Gastroesophageal sphincter (tissue), 4 donors: Measurements from ENCODE around the gene HSBP1L1. TPM values are rescaled to one million over a fixed set of nuclear protein-coding genes. Genes with fewer than 3 reads are reported as not detected.

Experiments
- ATAC-seq: fragments of 150-250 bp; one replicate; pipeline ENCODE4 v1.9.1; 2016; ENCODE audit warnings: mild to moderate bottlenecking, moderate library complexity
- H3K27ac ChIP-seq, 4 donors: fragments of 200-600 bp; sonication (generic) in 3 of 4; 1 replicate in 3 of 4; 2 replicates in 1 of 4; pipeline ENCODE4 v1.5.1; 2016 to 2019
- H3K27me3 ChIP-seq: fragments of 200-600 bp; sonication (generic); one replicate; pipeline ENCODE4 v1.5.1; 2019
- H3K36me3 ChIP-seq, 2 donors: fragments of 200-600 bp; sonication (generic); one replicate each; pipeline ENCODE4 v1.5.1; 2019; ENCODE audit warnings: control low read depth in 1 of 2
- H3K4me1 ChIP-seq, 3 donors: fragments of 200-600 bp; sonication (generic); 1 replicate in 2 of 3; 2 replicates in 1 of 3; pipeline ENCODE4 v1.5.1; 2016 to 2019; ENCODE audit warnings: control low read depth in 2 of 3
- H3K4me3 ChIP-seq, 2 donors: fragments of 200-600 bp; sonication (generic); one replicate each; pipeline ENCODE4 v1.5.1; 2019; ENCODE audit warnings: mild to moderate bottlenecking in 1 of 2, moderate library complexity in 1 of 2
- H3K9me3 ChIP-seq, 3 donors: fragments of 200-600 bp; sonication (generic); one replicate each; pipeline ENCODE4 v1.5.1; 2017 to 2019; ENCODE audit warnings: control low read depth in 2 of 3
- EP300 ChIP-seq: sonication (generic); formaldehyde crosslinking; IDR thresholded peaks from one replicate; pipeline ENCODE4 v1.6.1; 2017; ENCODE audit warnings: antibody characterized with exemption, mild to moderate bottlenecking
- POLR2A ChIP-seq, 2 donors: fragments of 450-650 bp; IDR thresholded peaks; one replicate each; pipeline ENCODE4 v1.6.1; 2017; ENCODE audit warnings: antibody characterized with exemption in 2 of 2, mild to moderate bottlenecking in 2 of 2, moderate library complexity in 1 of 2
- POLR2AphosphoS5 ChIP-seq: sonication (generic); formaldehyde crosslinking; IDR thresholded peaks from one replicate; pipeline ENCODE4 v1.6.1; 2017; ENCODE audit warnings: antibody characterized with exemption
- WGBS, 2 donors: methylation state at CpG; one replicate each; pipeline ENCODE4 v1.1.5; 2018; ENCODE audit warnings: low coverage in 1 of 2; 5-methylcytosine and 5-hydroxymethylcytosine counted together
- total RNA-seq, 4 donors: library from RNA; depleted of rRNA; stranded (reverse); fragments of >200 nt; gene quantifications; one replicate each; pipeline ENCODE4 v1.1.0, GENCODE V29; 2016
- TF ChIP-seq, protein P1 (sequence below), 4 experiments: fragments of 200-600 bp in 2 of 4; fragments of 450-650 bp in 2 of 4; sonication (generic) in 1 of 4; IDR thresholded peaks; one replicate each; pipeline ENCODE4 v1.5.1; 2017 to 2019; ENCODE audit warnings: antibody characterized with exemption in 4 of 4, mild to moderate bottlenecking in 2 of 4, moderate library complexity in 2 of 4

HSBP1L1 gene
- total RNA-seq, 4 donors from 2014 or later: 3.2 to 23.8 (median 12.4) TPM

DNA sequence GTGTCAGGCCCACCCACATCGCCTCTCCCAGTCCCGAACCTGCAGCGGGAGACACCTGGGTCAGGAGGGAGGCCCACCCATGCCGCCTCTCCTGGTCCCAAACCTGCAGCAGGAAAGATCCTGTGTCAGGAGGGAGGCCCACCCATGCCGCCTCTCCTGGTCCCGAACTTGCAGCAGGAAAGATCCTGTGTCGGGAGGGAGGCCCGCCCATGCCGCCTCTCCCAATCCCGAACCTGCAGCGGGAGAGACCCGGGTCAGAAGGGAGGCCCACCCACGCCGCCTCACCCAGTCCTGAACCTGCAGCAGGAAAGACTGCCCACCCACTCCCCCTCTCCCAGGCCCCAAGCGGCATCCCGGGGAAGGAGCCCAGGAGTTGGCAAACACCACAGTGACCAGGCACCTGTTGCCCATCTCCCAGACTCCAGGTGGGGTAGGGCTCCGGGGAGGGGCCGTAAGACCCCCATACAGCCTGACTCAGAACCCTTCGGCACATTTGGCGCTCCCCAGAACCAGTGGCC is 20.8 kb upstream of the HSBP1L1 start:
- H3K4me1 ChIP-seq: peaks cover 0 to 56% (median 15%) of the 10 kb centered on the region in 3 donors
- no peak overlapping the region for H3K4me3 ChIP-seq
- no peaks in the 10 kb centered on the region for H3K27me3 ChIP-seq
- H3K9me3 ChIP-seq: no peaks in the 10 kb centered on the region
- peak overlapping the region in 1 of 4 donors; percentile 10 for H3K27ac ChIP-seq
- WGBS, 2 donors: no CpG with 5 or more reads among the region's 20 CpGs
- H3K36me3 ChIP-seq: peaks cover 0 to 66% of the 10 kb centered on the region in 2 donors
- no peak for ATAC-seq
- TF ChIP-seq POLR2A (IDR thresholded peaks at IDR 0.05) (no peak), POLR2AphosphoS5 (no peak), EP300 (no peak)
- TF ChIP-seq, protein P1, sequence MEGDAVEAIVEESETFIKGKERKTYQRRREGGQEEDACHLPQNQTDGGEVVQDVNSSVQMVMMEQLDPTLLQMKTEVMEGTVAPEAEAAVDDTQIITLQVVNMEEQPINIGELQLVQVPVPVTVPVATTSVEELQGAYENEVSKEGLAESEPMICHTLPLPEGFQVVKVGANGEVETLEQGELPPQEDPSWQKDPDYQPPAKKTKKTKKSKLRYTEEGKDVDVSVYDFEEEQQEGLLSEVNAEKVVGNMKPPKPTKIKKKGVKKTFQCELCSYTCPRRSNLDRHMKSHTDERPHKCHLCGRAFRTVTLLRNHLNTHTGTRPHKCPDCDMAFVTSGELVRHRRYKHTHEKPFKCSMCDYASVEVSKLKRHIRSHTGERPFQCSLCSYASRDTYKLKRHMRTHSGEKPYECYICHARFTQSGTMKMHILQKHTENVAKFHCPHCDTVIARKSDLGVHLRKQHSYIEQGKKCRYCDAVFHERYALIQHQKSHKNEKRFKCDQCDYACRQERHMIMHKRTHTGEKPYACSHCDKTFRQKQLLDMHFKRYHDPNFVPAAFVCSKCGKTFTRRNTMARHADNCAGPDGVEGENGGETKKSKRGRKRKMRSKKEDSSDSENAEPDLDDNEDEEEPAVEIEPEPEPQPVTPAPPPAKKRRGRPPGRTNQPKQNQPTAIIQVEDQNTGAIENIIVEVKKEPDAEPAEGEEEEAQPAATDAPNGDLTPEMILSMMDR (IDR thresholded peaks at IDR 0.05): no peak

DNA sequence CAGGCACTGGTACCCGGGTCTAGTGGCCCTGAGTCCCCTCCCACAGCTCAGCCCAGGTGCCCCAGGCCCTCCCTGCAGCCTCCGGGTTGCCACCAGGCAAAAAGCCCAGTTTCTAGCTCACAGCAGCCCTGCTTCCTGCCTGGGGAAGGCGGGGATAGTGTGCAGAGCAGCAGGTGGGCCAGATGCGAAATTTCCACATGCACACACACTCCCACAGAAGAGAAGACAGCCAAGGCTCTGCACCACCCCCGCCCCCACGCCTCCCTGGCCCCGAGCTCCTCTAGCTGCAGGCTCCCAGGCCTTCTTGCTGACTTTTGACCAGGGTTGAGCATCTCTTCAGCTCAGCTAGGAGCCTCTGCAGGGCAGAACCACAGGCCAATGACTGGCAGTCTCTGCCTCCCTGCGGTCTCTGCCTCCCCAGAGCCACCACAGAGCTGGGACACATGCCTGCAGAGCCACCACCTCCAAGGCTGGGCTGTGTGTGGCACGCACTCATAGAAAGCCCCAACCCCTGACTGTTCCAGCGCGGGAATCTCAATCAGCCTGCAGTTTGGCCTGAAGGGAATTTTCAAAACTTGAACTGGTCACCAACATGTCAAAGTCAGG is 20.2 kb upstream of the HSBP1L1 start:
- Histone ChIP-seq H3K9me3 (no peaks in the 10 kb centered on the region), H3K27me3 (no peaks in the 10 kb centered on the region), H3K36me3 (peaks cover 0 to 71% of the 10 kb centered on the region in 2 donors), H3K4me3 (no peak overlapping the region), H3K4me1 (peaks cover 0 to 59% (median 21%) of the 10 kb centered on the region in 3 donors), H3K27ac (peak overlapping the region in 1 of 4 donors; percentile 10)
- 70 to 100% methylated on average over 2 of the region's 11 CpGs for WGBS, 2 donors
- no peak for ATAC-seq
- no peak for TF ChIP-seq EP300
- no peak for TF ChIP-seq POLR2AphosphoS5
- TF ChIP-seq, protein P1 (IDR thresholded peaks at IDR 0.05): no peak
- TF ChIP-seq POLR2A (IDR thresholded peaks at IDR 0.05): no peak

DNA sequence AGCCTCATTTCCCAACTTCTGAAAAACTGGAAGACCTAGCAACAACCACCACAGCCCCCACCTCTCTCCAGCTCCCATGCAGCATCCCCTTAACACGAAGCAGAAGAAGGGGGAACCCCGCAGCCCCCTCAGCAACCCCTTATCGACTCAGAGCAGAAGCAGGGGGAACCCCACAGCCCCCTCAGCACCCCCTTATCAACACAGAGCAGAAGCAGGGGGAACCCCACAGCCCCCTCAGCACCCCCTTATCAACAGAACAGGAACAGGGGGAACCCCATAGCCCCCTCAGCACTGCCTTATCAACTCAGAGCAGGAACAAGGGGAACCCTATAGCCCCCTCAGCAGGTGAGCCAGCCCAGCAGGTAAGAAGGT is 19.7 kb upstream of the HSBP1L1 start:
- peaks cover 0 to 61% (median 26%) of the 10 kb centered on the region in 3 donors for H3K4me1 ChIP-seq

DNA sequence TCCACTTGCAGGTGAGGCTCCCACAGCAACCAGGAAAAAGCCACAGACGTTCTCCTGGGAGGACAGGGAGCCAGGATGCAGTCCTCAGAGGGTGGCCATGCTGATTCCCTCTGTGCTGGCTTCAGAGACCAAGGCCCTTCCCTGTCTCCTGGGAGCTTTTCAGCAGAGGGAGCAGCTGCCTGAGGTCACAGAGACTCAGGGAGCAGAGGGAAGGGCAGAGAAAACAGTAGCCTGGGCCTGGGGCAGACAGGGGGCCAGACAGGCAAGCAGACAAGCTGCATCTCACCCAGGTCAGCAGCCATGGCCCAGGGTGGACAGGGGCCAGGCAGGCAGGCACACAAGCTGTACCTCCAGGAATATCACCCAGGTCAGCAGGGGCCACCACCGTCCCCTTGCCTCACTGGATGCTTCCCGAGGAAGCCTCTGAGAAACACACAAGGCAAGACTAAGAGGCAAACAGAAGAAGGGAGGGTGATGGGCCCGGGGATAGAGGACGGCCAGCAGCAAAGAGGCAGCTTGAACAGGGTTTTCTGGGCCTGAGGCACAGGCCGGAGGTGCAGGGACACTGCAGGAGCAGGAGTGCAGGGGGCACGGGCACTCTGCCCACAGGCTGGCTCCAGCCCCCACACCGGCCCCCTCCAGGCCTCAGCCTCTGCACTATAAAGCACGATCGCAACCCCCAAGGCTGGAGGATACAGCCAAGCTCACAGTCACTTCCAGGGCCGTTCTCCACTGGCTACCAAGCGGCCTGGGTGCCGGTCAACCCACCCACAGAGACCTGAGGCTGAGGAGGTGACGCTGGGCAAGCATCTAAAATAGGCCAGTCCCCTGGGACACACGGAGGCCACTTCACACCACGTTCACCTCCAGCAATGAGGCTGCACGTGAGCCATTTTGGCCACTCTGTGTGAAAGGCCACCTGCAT is 19.1 kb upstream of the HSBP1L1 start:
- H3K36me3 ChIP-seq: peaks cover 0 to 66% of the 10 kb centered on the region in 2 donors
- TF ChIP-seq, protein P1 (IDR thresholded peaks at IDR 0.05): no peak
- no peak for TF ChIP-seq POLR2A (IDR thresholded peaks at IDR 0.05)
- TF ChIP-seq POLR2AphosphoS5: no peak
- no peak for TF ChIP-seq EP300
- peaks cover 0 to 67% (median 32%) of the 10 kb centered on the region in 3 donors for H3K4me1 ChIP-seq
- H3K27me3 ChIP-seq: no peaks in the 10 kb centered on the region
- ATAC-seq: no peak
- no peak overlapping the region for H3K27ac ChIP-seq
- H3K9me3 ChIP-seq: no peaks in the 10 kb centered on the region
- no peak overlapping the region for H3K4me3 ChIP-seq
- 56 to 61% methylated on average over 4 to 5 of the region's 17 CpGs for WGBS, 2 donors

More for the DNA sequence above, 19.7 kb upstream of the HSBP1L1 start:
- Histone ChIP-seq H3K36me3 (peaks cover 0 to 72% of the 10 kb centered on the region in 2 donors), H3K27me3 (no peaks in the 10 kb centered on the region), H3K9me3 (no peaks in the 10 kb centered on the region), H3K4me3 (no peak overlapping the region), H3K27ac (no peak overlapping the region)
- no peak for ATAC-seq
- WGBS, 2 donors: 100% methylated on average over 1 of the region's 3 CpGs
- TF ChIP-seq, protein P1 (IDR thresholded peaks at IDR 0.05): no peak
- TF ChIP-seq EP300 (no peak), POLR2AphosphoS5 (no peak), POLR2A (IDR thresholded peaks at IDR 0.05) (no peak)
